H1 (cell line): ENCODE data around the gene SLC43A1. TPM values are rescaled to one million over a fixed set of nuclear protein-coding genes. Genes with fewer than 3 reads are reported as not detected.

Experiments used
- CTCF ChIA-PET: fragments of 300-600 bp; sonication (Branson Sonifier 250); formaldehyde crosslinking; loops from one replicate; lab custom pipeline; 2021; ENCODE audit not compliant: partially characterized antibody; lab: Charles Lee
- POLR2A ChIA-PET: fragments of 300-600 bp; sonication (Branson Sonifier 250); formaldehyde crosslinking; loops from one replicate; lab custom pipeline; 2021; ENCODE audit warnings: inconsistent platforms; ENCODE audit not compliant: partially characterized antibody; lab: Charles Lee
- DNase-seq, 2 experiments: peaks; one replicate each; pipeline versions ENCODE4 v3.0.0 to v3.0.0-alpha.2; 2010 to 2022; ENCODE audit warnings: low spot score in 2 of 2, low read depth in 1 of 2, mixed read lengths in 1 of 2
- FAIRE-seq: peaks from 2 replicates; lab custom pipeline; 2011; peaks lifted over from hg19 to GRCh38; lab: Jason Lieb, UNC
- H2AFZ ChIP-seq: 2 replicates; pipeline ENCODE4 v1.8.1; 2012; ENCODE audit warnings: low read length, inconsistent platforms
- H2AK5ac ChIP-seq: 2 replicates; pipeline ENCODE4 v1.6.1; 2013; ENCODE audit warnings: low read depth, low read length
- H2BK120ac ChIP-seq: replicated peaks from 2 replicates; pipeline ENCODE3; 2013; ENCODE audit warnings: low read depth, low read length, inconsistent platforms
- H2BK12ac ChIP-seq: 2 replicates; pipeline ENCODE4 v1.6.1; 2013; ENCODE audit warnings: low read depth, low read length
- H2BK15ac ChIP-seq: 2 replicates; pipeline ENCODE4 v1.6.1; 2013; ENCODE audit warnings: low read length
- H2BK20ac ChIP-seq: 2 replicates; pipeline ENCODE4 v1.6.1; 2013; ENCODE audit warnings: low read length
- H2BK5ac ChIP-seq: 2 replicates; pipeline ENCODE4 v1.6.1; 2013; ENCODE audit warnings: low read depth, low read length
- H3K14ac ChIP-seq: 2 replicates; pipeline ENCODE4 v1.6.1; 2013; ENCODE audit warnings: inconsistent platforms; ENCODE audit not compliant: insufficient read length
- H3K18ac ChIP-seq: 2 replicates; pipeline ENCODE4 v1.6.1; 2013; ENCODE audit warnings: low read length; ENCODE audit errors: extremely low read depth
- H3K23ac ChIP-seq: 2 replicates; pipeline ENCODE4 v1.6.1; 2013; ENCODE audit warnings: inconsistent platforms; ENCODE audit not compliant: insufficient read length
- H3K23me2 ChIP-seq: 2 replicates; pipeline ENCODE4 v1.6.1; 2013; ENCODE audit warnings: low read depth, low read length
- H3K27ac ChIP-seq: 2 replicates; pipeline ENCODE4 v1.6.1; 2011; ENCODE audit warnings: low read depth, low read length, inconsistent platforms
- H3K27me3 ChIP-seq, 4 experiments: replicated peaks in 1 of 4; 1 replicate in 1 of 4; 2 replicates in 3 of 4; pipeline versions ENCODE4 v1.6.1 to v1.8.1; 2011 to 2013; ENCODE audit warnings: low read length in 3 of 4, mild to moderate bottlenecking in 3 of 4, inconsistent platforms in 2 of 4, mixed read lengths in 2 of 4, moderate library complexity in 1 of 4; ENCODE audit not compliant: control insufficient read depth in 3 of 4, insufficient read depth in 3 of 4; ENCODE audit errors: extremely low read depth in 1 of 4
- H3K36me3 ChIP-seq, 4 experiments: 2 replicates each; pipeline versions ENCODE4 v1.6.1 to v1.8.1; 2011 to 2013; ENCODE audit warnings: mild to moderate bottlenecking in 4 of 4, low read length in 3 of 4, moderate library complexity in 2 of 4, control low read depth in 1 of 4, inconsistent platforms in 1 of 4; ENCODE audit not compliant: insufficient read depth in 4 of 4, control insufficient read depth in 2 of 4
- H3K4ac ChIP-seq: replicated peaks from 2 replicates; pipeline ENCODE3; 2013; ENCODE audit warnings: low read length, low read depth, mixed read lengths, inconsistent platforms; ENCODE audit not compliant: insufficient read length
- H3K4me1 ChIP-seq, 4 experiments: replicated peaks in 1 of 4; 1 replicate in 1 of 4; 2 replicates in 3 of 4; pipeline versions ENCODE4 v1.6.1 to v1.8.1; 2011 to 2013; ENCODE audit warnings: low read length in 3 of 4, inconsistent platforms in 2 of 4, mixed read lengths in 1 of 4; ENCODE audit not compliant: insufficient read depth in 4 of 4, control insufficient read depth in 3 of 4
- H3K4me2 ChIP-seq, 2 experiments: 2 replicates each; pipeline versions ENCODE4 v1.6.1 to v1.8.1; 2011 to 2013; ENCODE audit warnings: low read depth in 2 of 2, low read length in 2 of 2, control low read depth in 1 of 2, inconsistent platforms in 1 of 2, mild to moderate bottlenecking in 1 of 2; ENCODE audit not compliant: insufficient read depth in 1 of 2
- H3K4me3 ChIP-seq, 4 experiments: fragments of 200-600, 300-600 bp in 1 of 4; sonication (generic), shearing (Covaris generic), sonication (Bioruptor Twin) in 1 of 4; 2 replicates each; pipeline versions ENCODE4 v1.5.1 to v1.8.1; 2011 to 2016; ENCODE audit warnings: low read length in 4 of 4, low read depth in 3 of 4, control low read depth in 2 of 4, inconsistent platforms in 2 of 4, mild to moderate bottlenecking in 2 of 4, mixed read lengths in 1 of 4, moderate library complexity in 1 of 4; ENCODE audit not compliant: insufficient read depth in 2 of 4; ENCODE audit errors: extremely low read depth in 1 of 4
- H3K56ac ChIP-seq: replicated peaks from 2 replicates; pipeline ENCODE3; 2013; ENCODE audit warnings: low read depth, mild to moderate bottlenecking, mixed read lengths, low read length, inconsistent platforms; ENCODE audit not compliant: insufficient read length
- H3K79me1 ChIP-seq: 2 replicates; pipeline ENCODE4 v1.6.1; 2013; ENCODE audit warnings: low read depth, low read length, control low read depth
- H3K79me2 ChIP-seq, 2 experiments: 2 replicates each; pipeline versions ENCODE4 v1.6.1 to v1.8.1; 2012 to 2013; ENCODE audit warnings: low read length in 2 of 2, mild to moderate bottlenecking in 2 of 2, inconsistent platforms in 1 of 2; ENCODE audit not compliant: insufficient read depth in 2 of 2, control insufficient read depth in 1 of 2
- H3K9ac ChIP-seq, 4 experiments: replicated peaks in 1 of 4; 1 replicate in 1 of 4; 2 replicates in 3 of 4; pipeline versions ENCODE4 v1.6.1 to v1.8.1; 2011 to 2013; ENCODE audit warnings: low read depth in 3 of 4, low read length in 3 of 4, control low read depth in 2 of 4, mild to moderate bottlenecking in 2 of 4, moderate library complexity in 2 of 4, inconsistent platforms in 1 of 4; ENCODE audit errors: extremely low read depth in 1 of 4
- H3K9me3 ChIP-seq, 2 experiments: 2 replicates each; pipeline versions ENCODE4 v1.6.1 to v1.8.1; 2012 to 2013; ENCODE audit warnings: mild to moderate bottlenecking in 2 of 2, moderate library complexity in 2 of 2, control low read depth in 1 of 2, inconsistent platforms in 1 of 2, low read depth in 1 of 2, low read length in 1 of 2, mixed read lengths in 1 of 2; ENCODE audit not compliant: insufficient read depth in 2 of 2
- H4K20me1 ChIP-seq, 2 experiments: replicated peaks in 1 of 2; 2 replicates each; pipeline versions ENCODE3 to v1.8.1; 2011 to 2013; ENCODE audit warnings: inconsistent platforms in 2 of 2, low read length in 2 of 2, mild to moderate bottlenecking in 1 of 2; ENCODE audit not compliant: insufficient read depth in 2 of 2, control insufficient read depth in 1 of 2
- H4K5ac ChIP-seq: 2 replicates; pipeline ENCODE4 v1.6.1; 2013; ENCODE audit warnings: low read length, low read depth, mixed read lengths, inconsistent platforms; ENCODE audit not compliant: insufficient read length
- H4K8ac ChIP-seq: 2 replicates; pipeline ENCODE4 v1.8.0; 2013; ENCODE audit warnings: mild to moderate bottlenecking, moderate library complexity, low read length, inconsistent platforms; ENCODE audit not compliant: insufficient read depth; ENCODE audit errors: extremely low read depth
- H4K91ac ChIP-seq: replicated peaks from 2 replicates; pipeline ENCODE3; 2013; ENCODE audit warnings: low read length, mixed read lengths, inconsistent platforms; ENCODE audit not compliant: insufficient read length
- MAFK ChIP-seq: IDR thresholded peaks from 2 replicates; pipeline ENCODE4 v1.6.1; 2012; ENCODE audit warnings: low read depth, mild to moderate bottlenecking, improper control_type of control experiment, low read length
- TAF7 ChIP-seq: optimal IDR thresholded peaks from 2 replicates; pipeline ENCODE3; 2011; ENCODE audit warnings: low read depth, mild to moderate bottlenecking, inconsistent platforms, low read length, moderate library complexity, borderline replicate concordance
- WGBS, 2 experiments: shearing (Covaris generic) in 1 of 2; methylation state at CpG; one replicate each; pipeline versions ENCODE4 v1.1.6 to v1.1.7; 2013 to 2015; ENCODE audit warnings: low lambda C conversion rate in 2 of 2, mixed read lengths in 2 of 2, inconsistent platforms in 1 of 2, low coverage in 1 of 2, missing lambda C conversion rate in 1 of 2; ENCODE audit not compliant: insufficient replicate concordance in 2 of 2, insufficient coverage in 1 of 2, insufficient read length in 1 of 2; ENCODE audit errors: extremely low coverage in 1 of 2, missing lambda C conversion rate in 1 of 2; 5-methylcytosine and 5-hydroxymethylcytosine counted together
- polyA plus RNA-seq, 7 experiments: library from polyadenylated mRNA; depleted of rRNA in 3 of 7; stranded (reverse) in 5 of 7; unstranded in 2 of 7; fragments of >200 nt in 5 of 7; fragments of 200-250 nt in 2 of 7; gene quantifications; 1 replicate in 5 of 7; 2 replicates in 1 of 7; 4 replicates in 1 of 7; pipeline versions ENCODE4 v1.2.1 to v1.2.3, GENCODE V29; 2011 to 2013; ENCODE audit warnings: missing spikeins in 2 of 7, mixed read lengths in 2 of 7
- total RNA-seq: library from RNA; stranded (reverse); fragmentation: NEBNext Ultra II Directional; extraction: Animal tissue kit (Norgen Biotek cat#: 25700); gene quantifications from 2 replicates; pipeline ENCODE4 v1.2.1, GENCODE V29; 2021

The SLC43A1 gene
- total and polyA plus RNA-seq, 2 of the 8 experiments (the other 6 are each of a cell fraction or from before 2014, with no cell fraction given), result 34.5 to 58.0 TPM

- Histone ChIP-seq H3K18ac (no peak overlapping the region), H3K4me2 (no peak overlapping the region), H4K91ac (no peak overlapping the region), H2BK15ac (no peak overlapping the region), H3K79me2 (no peaks in the 10 kb centered on the region), H3K9ac (no peak overlapping the region), H4K8ac (no peak overlapping the region), H4K5ac (no peak overlapping the region), H3K36me3 (no peaks in the 10 kb centered on the region), H3K9me3 (no peaks in the 10 kb centered on the region), H2BK120ac (no peak overlapping the region), H3K4me1 (peaks cover 3 to 27% (median 17%) of the 10 kb centered on the region in 4 experiments), H3K27me3 (no peaks in the 10 kb centered on the region; a peak in 1 of 7 replicates), H2AFZ (no peak overlapping the region), H2AK5ac (no peak overlapping the region), H3K79me1 (no peaks in the 10 kb centered on the region), H2BK12ac (no peak overlapping the region), H3K23ac (no peak overlapping the region), H2BK20ac (no peak overlapping the region), H3K14ac (no peak overlapping the region), H3K23me2 (peaks cover 2% of the 10 kb centered on the region; the same call in 1 of the 2 replicates), H2BK5ac (no peak overlapping the region), H3K56ac (no peak overlapping the region), H3K4me3 (no peak overlapping the region), H3K4ac (no peak overlapping the region), H3K27ac (no peak overlapping the region), H4K20me1 (no peaks in the 10 kb centered on the region)
- FAIRE-seq (no peak), DNase-seq (no peak)
- WGBS, 2 experiments, result 91% methylated on average over 5 of the region's 5 CpGs; no CpG with 5 or more reads in 1 of the 2 experiments
- ChIA-PET POLR2A (interaction anchor here (0.7 to 1.5 kb wide), 4 partner anchors 12 to 105 kb away, joined by 3 to 8 read pairs (median 4); no protein-coding TSS in a partner anchor), CTCF (interaction anchor here (1.0 to 4.4 kb wide), 7 partner anchors 10 to 210 kb away, joined by 3 to 21 read pairs (median 4); partner anchors contain the start of gene BTBD18)
- no peak for TF ChIP-seq MAFK
- no peak for TF ChIP-seq TAF7
These were observed 25.7 kb upstream of the SLC43A1 start for GRCh38 chr11:57541169-57541568.
